ENCODE data around the gene KLHL33. TPM values are rescaled to one million over a fixed set of nuclear protein-coding genes. Genes with fewer than 3 reads are reported as not detected.
A peak's percentile ranks its signal among the peaks of the same experiment; 100 is the strongest.

Gene KLHL33
- total RNA-seq, 6 experiments from 2014 or later = 0.06 to 0.19 (median 0.11) TPM; not detected in 1

DNA sequence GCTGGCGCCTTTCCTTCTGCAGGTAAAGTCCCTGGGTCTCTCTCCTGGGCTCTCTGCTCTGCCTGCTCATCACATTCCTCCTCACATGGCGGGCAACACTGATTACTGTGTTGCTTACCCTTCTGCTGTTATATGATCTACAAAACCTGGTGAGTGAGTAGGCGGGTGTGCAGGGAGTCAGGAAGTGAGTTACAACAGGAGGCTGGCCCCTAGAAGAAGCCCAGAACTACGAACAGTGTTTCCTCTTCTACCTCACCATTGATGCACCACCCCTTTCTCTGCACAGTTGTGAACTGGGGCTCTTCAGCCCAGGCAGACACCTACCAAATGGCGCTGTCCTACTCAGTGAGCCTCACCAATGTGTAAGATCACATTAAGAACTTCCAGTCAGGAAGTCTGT, 4.9 kb upstream of the KLHL33 start:
- DNase-seq (no peak), ATAC-seq (peak in 2 of 4 donors; percentile 15 to 21)
- no peaks in the 10 kb centered on the region for H3K4me1 ChIP-seq
- no peak overlapping the region for H3K27ac ChIP-seq
- no peaks in the 10 kb centered on the region for H3K9me3 ChIP-seq
- intact Hi-C loops (cut with DNase I) = no loop called here
- H3K36me3 ChIP-seq = peaks cover 0 to 2% (median 0%) of the 10 kb centered on the region in 4 donors
- WGBS (ENCODE audit: insufficient coverage, low coverage, low lambda C conversion rate, missing lambda C conversion rate) = 46% methylated on average over 4 of the region's 5 CpGs
- H3K4me3 ChIP-seq = no peak overlapping the region
- H3K27me3 ChIP-seq = no peaks in the 10 kb centered on the region
- TF ChIP-seq, protein P1, sequence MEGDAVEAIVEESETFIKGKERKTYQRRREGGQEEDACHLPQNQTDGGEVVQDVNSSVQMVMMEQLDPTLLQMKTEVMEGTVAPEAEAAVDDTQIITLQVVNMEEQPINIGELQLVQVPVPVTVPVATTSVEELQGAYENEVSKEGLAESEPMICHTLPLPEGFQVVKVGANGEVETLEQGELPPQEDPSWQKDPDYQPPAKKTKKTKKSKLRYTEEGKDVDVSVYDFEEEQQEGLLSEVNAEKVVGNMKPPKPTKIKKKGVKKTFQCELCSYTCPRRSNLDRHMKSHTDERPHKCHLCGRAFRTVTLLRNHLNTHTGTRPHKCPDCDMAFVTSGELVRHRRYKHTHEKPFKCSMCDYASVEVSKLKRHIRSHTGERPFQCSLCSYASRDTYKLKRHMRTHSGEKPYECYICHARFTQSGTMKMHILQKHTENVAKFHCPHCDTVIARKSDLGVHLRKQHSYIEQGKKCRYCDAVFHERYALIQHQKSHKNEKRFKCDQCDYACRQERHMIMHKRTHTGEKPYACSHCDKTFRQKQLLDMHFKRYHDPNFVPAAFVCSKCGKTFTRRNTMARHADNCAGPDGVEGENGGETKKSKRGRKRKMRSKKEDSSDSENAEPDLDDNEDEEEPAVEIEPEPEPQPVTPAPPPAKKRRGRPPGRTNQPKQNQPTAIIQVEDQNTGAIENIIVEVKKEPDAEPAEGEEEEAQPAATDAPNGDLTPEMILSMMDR (IDR thresholded peaks at IDR 0.05) = no peak
- TF ChIP-seq POLR2A (IDR thresholded peaks at IDR 0.05) = no peak

DNA sequence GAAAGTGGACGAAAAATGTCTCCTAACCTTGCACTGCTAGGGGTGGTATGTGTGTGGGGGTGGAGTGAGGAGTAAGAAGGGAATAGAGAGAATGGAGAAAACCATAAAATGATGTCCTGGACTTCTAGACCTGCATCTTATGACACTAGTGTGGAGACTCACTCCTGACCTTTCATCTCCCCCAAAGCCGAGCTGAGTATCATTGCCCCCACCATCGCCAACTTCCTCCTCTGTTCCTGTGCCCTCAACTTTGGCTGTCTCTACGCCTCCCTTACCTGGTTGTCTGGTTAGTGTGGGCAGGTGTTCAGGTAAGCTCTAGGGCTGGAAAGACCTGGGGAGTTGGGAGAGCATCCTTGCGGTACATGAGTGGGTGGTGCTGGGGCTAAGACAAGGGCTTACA, 4.5 kb upstream of the KLHL33 start:
- Histone ChIP-seq H3K4me3 (no peak overlapping the region), H3K27me3 (no peaks in the 10 kb centered on the region), H3K4me1 (no peaks in the 10 kb centered on the region), H3K27ac (no peak overlapping the region), H3K36me3 (no peaks in the 10 kb centered on the region), H3K9me3 (no peaks in the 10 kb centered on the region)
- TF ChIP-seq, protein P1 (IDR thresholded peaks at IDR 0.05) = no peak
- TF ChIP-seq POLR2A (IDR thresholded peaks at IDR 0.05) = no peak
- 78% methylated on average over 5 of the region's 5 CpGs for WGBS (ENCODE audit: insufficient coverage, low coverage, low lambda C conversion rate, missing lambda C conversion rate)
- ATAC-seq = no peak
- intact Hi-C loops (cut with DNase I) = no loop called here
- no peak for DNase-seq

DNA sequence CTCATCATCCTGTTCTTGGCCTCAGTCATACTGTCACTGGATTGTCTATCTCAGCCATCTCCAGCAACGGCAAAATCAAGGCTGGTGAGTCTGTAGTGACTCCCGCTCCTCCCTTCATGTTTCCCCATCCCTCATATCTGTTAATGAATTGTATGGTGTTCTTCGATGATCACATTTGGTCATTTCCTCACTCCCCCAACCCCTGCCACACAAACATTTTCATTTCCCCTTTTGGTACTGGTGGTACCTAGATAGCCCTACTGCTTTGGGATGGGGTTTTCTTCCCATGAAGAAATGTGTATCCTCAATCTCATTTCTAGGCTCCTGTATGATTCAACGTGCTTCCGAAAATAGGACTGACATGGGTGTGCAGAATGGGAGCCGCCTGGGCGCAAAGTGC, 2.7 kb upstream of the KLHL33 start:
- DNase-seq = no peak
- no peaks in the 10 kb centered on the region for H3K27me3 ChIP-seq
- no peak overlapping the region for H3K27ac ChIP-seq
- intact Hi-C loops (cut with DNase I) = loop anchor here in 1 of 2 donors (10.0 kb wide), 1 partner anchor 166 kb away; no protein-coding TSS in a partner anchor
- TF ChIP-seq, protein P1 (IDR thresholded peaks at IDR 0.05) = no peak
- TF ChIP-seq POLR2A (IDR thresholded peaks at IDR 0.05) = no peak
- WGBS (ENCODE audit: insufficient coverage, low coverage, low lambda C conversion rate, missing lambda C conversion rate) = 71% methylated on average over 5 of the region's 7 CpGs
- no peaks in the 10 kb centered on the region for H3K9me3 ChIP-seq
- no peaks in the 10 kb centered on the region for H3K4me1 ChIP-seq
- no peak for ATAC-seq
- no peak overlapping the region for H3K4me3 ChIP-seq
- no peaks in the 10 kb centered on the region for H3K36me3 ChIP-seq

DNA sequence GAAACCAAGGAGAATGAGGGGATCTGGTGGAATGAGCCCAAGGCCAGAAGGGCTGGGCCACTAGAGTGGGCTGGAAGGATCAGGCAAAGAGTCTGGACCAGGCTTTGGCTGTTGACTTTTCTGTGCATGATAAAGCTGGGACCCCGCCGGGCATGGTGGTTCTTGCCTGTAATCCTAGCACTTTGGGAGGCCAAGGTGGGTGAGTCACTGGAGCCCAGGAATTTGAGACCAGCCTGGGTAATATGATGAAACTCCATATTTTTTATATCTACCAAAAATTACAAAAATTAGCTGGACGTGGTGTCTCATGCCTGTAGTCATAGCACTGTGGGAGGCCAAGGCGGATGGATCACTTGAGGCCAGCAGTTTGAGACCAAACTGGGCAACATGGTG, 393 bp upstream of the KLHL33 start:
- TF ChIP-seq POLR2A (IDR thresholded peaks at IDR 0.05) = no peak
- TF ChIP-seq, protein P1 (IDR thresholded peaks at IDR 0.05) = no peak
- Histone ChIP-seq H3K27me3 (no peaks in the 10 kb centered on the region), H3K27ac (no peak overlapping the region), H3K4me1 (no peaks in the 10 kb centered on the region), H3K4me3 (no peak overlapping the region), H3K36me3 (no peaks in the 10 kb centered on the region), H3K9me3 (no peaks in the 10 kb centered on the region)
- intact Hi-C loops (cut with DNase I) = loop anchor here in 1 of 2 donors (10.0 kb wide), 1 partner anchor 168 kb away; no protein-coding TSS in a partner anchor
- ATAC-seq (no peak), DNase-seq (no peak)
- WGBS (ENCODE audit: insufficient coverage, low coverage, low lambda C conversion rate, missing lambda C conversion rate) = 75% methylated on average over 2 of the region's 4 CpGs
